ENCODE results near the gene PLXNB1.

DNA sequence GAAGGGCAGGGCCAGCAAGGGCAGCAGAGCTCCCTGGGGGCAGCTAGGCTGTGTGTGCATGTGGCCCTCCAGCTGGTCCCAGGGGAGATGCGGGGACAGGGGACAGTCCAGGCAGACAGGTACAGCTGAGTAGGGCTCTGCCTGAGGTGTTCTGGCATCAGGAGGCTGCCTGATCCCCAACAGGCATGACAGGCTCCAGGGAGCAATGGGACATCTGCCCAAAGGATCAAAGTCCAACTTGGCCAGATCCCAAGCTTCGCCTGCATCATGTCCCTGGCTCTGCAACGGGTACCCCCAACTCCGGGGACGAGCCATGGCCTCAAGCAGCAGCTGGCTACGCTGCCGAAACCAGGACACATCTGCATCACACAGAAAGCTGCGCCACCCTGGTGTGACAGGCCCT lies 38.4 kb upstream of the PLXNB1 start:
- TF ChIP-seq POLR2A (IDR thresholded peaks at IDR 0.05) (no peak), POLR2AphosphoS5 (IDR thresholded peaks at IDR 0.05) (no peak)
- TF ChIP-seq, protein P1, sequence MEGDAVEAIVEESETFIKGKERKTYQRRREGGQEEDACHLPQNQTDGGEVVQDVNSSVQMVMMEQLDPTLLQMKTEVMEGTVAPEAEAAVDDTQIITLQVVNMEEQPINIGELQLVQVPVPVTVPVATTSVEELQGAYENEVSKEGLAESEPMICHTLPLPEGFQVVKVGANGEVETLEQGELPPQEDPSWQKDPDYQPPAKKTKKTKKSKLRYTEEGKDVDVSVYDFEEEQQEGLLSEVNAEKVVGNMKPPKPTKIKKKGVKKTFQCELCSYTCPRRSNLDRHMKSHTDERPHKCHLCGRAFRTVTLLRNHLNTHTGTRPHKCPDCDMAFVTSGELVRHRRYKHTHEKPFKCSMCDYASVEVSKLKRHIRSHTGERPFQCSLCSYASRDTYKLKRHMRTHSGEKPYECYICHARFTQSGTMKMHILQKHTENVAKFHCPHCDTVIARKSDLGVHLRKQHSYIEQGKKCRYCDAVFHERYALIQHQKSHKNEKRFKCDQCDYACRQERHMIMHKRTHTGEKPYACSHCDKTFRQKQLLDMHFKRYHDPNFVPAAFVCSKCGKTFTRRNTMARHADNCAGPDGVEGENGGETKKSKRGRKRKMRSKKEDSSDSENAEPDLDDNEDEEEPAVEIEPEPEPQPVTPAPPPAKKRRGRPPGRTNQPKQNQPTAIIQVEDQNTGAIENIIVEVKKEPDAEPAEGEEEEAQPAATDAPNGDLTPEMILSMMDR (IDR thresholded peaks at IDR 0.05) = no peak
